ENCODE data around the gene ITGAX. TPM values are rescaled to one million over a fixed set of nuclear protein-coding genes. Genes with fewer than 3 reads are reported as not detected.

The ITGAX gene
- total and polyA plus RNA-seq, 4 donors, result 38.1 to 148 (median 113) TPM

DNA sequence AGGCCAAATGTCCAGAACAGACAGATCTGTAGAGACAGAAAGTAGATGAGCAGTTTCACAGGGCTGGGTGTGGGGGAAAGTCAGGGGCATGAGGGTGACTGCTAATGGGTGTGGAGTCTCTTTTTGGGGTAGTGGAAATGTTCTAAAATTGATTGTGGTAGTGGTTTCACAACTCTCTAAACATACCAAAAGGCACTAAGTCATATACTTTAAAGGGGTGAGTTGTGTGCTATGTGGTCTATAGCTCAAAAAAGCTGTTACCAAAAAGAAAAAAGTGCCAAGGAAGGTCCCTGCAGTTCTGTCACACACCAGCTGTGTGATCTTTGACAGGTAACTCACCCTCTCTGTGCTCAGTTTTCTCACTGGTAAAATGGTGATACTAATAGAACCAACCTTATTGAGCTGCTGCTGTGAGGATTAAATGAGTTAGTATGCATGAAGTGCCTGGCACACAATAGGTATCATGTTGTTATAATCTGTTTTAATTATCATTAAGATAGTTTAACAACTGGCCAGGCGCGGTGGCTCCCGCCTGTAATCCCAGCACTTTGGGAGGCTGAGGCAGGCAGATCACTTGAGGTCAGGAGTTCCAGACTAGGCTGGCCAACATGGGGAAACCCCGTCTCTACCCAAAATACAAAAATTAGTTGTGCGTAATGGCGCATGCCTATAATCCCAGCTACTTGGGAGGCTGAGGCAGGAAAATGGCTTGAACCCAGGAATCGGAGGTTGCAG is 10.3 kb downstream of the ITGAX start:
- Histone ChIP-seq H3K36me3 (ENCODE audit: control insufficient read depth in 4 of 4, insufficient read depth in 4 of 4, low read length in 4 of 4) (peaks cover 0 to 1% (median 0%) of the 10 kb centered on the region in 4 donors), H3K9ac (ENCODE audit: insufficient read depth in 1 of 2, low read length in 2 of 2) (no peak overlapping the region), H3K27me3 (ENCODE audit: control insufficient read depth in 3 of 3, insufficient read depth in 3 of 3, low read length in 2 of 3) (no peaks in the 10 kb centered on the region), H3K4me3 (no peak overlapping the region), H3K9me3 (ENCODE audit: control insufficient read depth in 4 of 4, insufficient read depth in 3 of 4, low read length in 3 of 4) (no peaks in the 10 kb centered on the region), H3K27ac (ENCODE audit: low read depth in 1 of 2, low read length in 1 of 2) (no peak overlapping the region), H3K4me1 (ENCODE audit: control insufficient read depth in 5 of 5, insufficient read depth in 5 of 5, low read length in 5 of 5) (peaks cover 0 to 1% (median 0%) of the 10 kb centered on the region in 5 donors)
- TF ChIP-seq, protein P1, sequence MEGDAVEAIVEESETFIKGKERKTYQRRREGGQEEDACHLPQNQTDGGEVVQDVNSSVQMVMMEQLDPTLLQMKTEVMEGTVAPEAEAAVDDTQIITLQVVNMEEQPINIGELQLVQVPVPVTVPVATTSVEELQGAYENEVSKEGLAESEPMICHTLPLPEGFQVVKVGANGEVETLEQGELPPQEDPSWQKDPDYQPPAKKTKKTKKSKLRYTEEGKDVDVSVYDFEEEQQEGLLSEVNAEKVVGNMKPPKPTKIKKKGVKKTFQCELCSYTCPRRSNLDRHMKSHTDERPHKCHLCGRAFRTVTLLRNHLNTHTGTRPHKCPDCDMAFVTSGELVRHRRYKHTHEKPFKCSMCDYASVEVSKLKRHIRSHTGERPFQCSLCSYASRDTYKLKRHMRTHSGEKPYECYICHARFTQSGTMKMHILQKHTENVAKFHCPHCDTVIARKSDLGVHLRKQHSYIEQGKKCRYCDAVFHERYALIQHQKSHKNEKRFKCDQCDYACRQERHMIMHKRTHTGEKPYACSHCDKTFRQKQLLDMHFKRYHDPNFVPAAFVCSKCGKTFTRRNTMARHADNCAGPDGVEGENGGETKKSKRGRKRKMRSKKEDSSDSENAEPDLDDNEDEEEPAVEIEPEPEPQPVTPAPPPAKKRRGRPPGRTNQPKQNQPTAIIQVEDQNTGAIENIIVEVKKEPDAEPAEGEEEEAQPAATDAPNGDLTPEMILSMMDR (IDR thresholded peaks at IDR 0.05; ENCODE audit: control extremely low read depth, extremely low read depth), result no peak
- WGBS, 2 donors, result 82 to 90% methylated on average over 7 of the region's 7 CpGs
- no peak for ATAC-seq (ENCODE audit: insufficient read depth, low FRiP score)
- no peak for DNase-seq

DNA sequence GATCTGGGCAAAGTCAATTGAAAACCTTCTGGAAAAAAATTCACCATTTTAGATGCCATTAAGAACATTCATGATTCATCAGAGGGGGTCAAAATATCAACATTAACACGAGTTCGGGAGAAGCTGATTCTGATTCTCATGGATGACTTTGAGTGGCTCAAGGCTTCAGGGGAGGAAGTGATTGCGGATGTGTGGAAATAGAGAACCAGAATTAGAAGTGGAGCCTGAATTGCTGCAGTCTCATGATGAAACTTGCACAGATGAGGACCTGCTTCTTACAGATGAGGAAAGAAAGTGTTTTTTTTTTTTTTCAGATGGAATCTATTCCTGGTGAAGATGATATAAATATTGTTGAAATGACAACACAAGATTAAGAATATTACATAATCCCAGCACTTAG is 12.9 kb downstream of the ITGAX start:
- H3K4me3 ChIP-seq, result no peak overlapping the region
- H3K27me3 ChIP-seq (ENCODE audit: control insufficient read depth in 3 of 3, insufficient read depth in 3 of 3, low read length in 2 of 3), result no peaks in the 10 kb centered on the region
- no peak for ATAC-seq (ENCODE audit: insufficient read depth, low FRiP score)
- no peaks in the 10 kb centered on the region for H3K9me3 ChIP-seq (ENCODE audit: control insufficient read depth in 4 of 4, insufficient read depth in 3 of 4, low read length in 3 of 4)
- H3K9ac ChIP-seq (ENCODE audit: insufficient read depth in 1 of 2, low read length in 2 of 2), result no peak overlapping the region
- no peak for DNase-seq
- TF ChIP-seq, protein P1 (IDR thresholded peaks at IDR 0.05; ENCODE audit: control extremely low read depth, extremely low read depth), result no peak
- H3K4me1 ChIP-seq (ENCODE audit: control insufficient read depth in 5 of 5, insufficient read depth in 5 of 5, low read length in 5 of 5), result peaks cover 0 to 1% (median 0%) of the 10 kb centered on the region in 5 donors
- H3K27ac ChIP-seq (ENCODE audit: low read depth in 1 of 2, low read length in 1 of 2), result no peak overlapping the region
- WGBS, 2 donors, result 33 to 56% methylated on average over 3 of the region's 3 CpGs
- peaks cover 0 to 1% (median 0%) of the 10 kb centered on the region in 4 donors for H3K36me3 ChIP-seq (ENCODE audit: control insufficient read depth in 4 of 4, insufficient read depth in 4 of 4, low read length in 4 of 4)

DNA sequence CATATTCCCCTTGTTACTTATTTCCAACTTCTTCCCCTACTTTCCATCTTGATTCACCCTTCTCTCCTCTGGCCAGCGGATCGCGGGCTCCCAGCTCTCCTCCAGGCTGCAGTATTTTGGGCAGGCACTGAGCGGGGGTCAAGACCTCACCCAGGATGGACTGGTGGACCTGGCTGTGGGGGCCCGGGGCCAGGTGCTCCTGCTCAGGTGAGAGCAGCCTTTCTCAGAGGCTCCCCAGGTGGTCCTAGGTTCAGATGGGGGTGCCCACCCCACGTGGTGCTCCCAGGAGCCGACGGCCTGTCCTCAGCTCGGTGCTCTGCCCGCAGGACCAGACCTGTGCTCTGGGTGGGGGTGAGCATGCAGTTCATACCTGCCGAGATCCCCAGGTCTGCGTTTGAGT is 16.0 kb downstream of the ITGAX start:
- no peaks in the 10 kb centered on the region for H3K36me3 ChIP-seq (ENCODE audit: control insufficient read depth in 4 of 4, insufficient read depth in 4 of 4, low read length in 4 of 4)
- DNase-seq, result no peak
- WGBS, 2 donors, result 89 to 93% methylated on average over 12 of the region's 12 CpGs

More for the DNA sequence above, 16.0 kb downstream of the ITGAX start:
- TF ChIP-seq, protein P1 (IDR thresholded peaks at IDR 0.05; ENCODE audit: control extremely low read depth, extremely low read depth), result no peak
- Histone ChIP-seq H3K27me3 (ENCODE audit: control insufficient read depth in 3 of 3, insufficient read depth in 3 of 3, low read length in 2 of 3) (no peaks in the 10 kb centered on the region), H3K4me3 (no peak overlapping the region), H3K27ac (ENCODE audit: low read depth in 1 of 2, low read length in 1 of 2) (no peak overlapping the region), H3K9ac (ENCODE audit: insufficient read depth in 1 of 2, low read length in 2 of 2) (no peak overlapping the region), H3K4me1 (ENCODE audit: control insufficient read depth in 5 of 5, insufficient read depth in 5 of 5, low read length in 5 of 5) (peaks cover 0 to 1% (median 0%) of the 10 kb centered on the region in 5 donors), H3K9me3 (ENCODE audit: control insufficient read depth in 4 of 4, insufficient read depth in 3 of 4, low read length in 3 of 4) (peaks cover 0 to 8% (median 1%) of the 10 kb centered on the region in 4 donors)
- ATAC-seq (ENCODE audit: insufficient read depth, low FRiP score), result no peak
